Coronary artery (tissue), 2 donors: Measurements from ENCODE around the gene DLST.

Source experiments
- DNase-seq: peaks from one replicate; pipeline ENCODE4 v3.0.0-alpha.2; 2017; ENCODE audit warnings: low spot score
- H3K27ac ChIP-seq, 2 donors: fragments of 200-600 bp; sonication (generic); one replicate each; pipeline ENCODE4 v1.5.1; 2016 to 2019
- H3K4me3 ChIP-seq: fragments of 200-600 bp; sonication (generic); 2 replicates; pipeline ENCODE4 v1.5.1; 2016; ENCODE audit warnings: mild to moderate bottlenecking, moderate library complexity
- TF ChIP-seq, protein P1 (sequence below): fragments of 200-600 bp; sonication (generic); IDR thresholded peaks from one replicate; pipeline ENCODE4 v1.5.1; 2019; ENCODE audit warnings: antibody characterized with exemption

The DLST gene

DNA sequence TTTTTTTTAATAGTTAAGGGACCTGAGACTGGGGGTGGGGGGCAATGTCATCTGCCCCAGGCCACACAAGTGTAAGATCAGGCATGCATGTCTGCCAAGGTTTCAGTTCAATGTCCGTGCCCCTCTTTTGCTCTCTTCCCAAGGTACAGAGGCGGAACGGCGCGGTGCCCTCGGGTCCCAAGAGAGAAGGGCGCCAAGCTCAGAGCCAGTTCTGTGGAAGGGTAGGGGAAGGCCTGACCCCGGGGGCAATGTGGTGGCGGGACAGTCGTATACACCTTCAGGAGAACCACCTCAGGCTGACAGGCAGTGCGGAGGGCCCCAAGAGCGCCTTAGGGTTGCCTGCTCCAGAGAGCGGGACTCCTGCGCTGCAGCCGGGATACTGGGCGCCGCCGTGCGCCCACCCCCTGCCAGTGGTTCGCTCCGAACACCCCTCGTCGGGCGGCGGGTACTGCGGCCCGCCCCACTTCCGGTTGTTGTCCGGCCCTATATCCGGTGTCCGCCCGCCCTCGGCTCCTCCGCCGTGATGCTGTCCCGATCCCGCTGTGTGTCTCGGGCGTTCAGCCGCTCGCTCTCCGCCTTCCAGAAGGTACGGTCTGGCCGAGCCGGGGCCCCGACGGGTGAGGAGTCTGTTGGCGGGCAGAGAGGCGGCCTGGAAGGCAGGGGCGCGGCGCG is at the start of gene DLST:
DLST (plus strand) TSS at position 486 of the 672 bp plus-strand sequence; CDS start at position 524, 38 bp downstream.
- TF ChIP-seq, protein P1, sequence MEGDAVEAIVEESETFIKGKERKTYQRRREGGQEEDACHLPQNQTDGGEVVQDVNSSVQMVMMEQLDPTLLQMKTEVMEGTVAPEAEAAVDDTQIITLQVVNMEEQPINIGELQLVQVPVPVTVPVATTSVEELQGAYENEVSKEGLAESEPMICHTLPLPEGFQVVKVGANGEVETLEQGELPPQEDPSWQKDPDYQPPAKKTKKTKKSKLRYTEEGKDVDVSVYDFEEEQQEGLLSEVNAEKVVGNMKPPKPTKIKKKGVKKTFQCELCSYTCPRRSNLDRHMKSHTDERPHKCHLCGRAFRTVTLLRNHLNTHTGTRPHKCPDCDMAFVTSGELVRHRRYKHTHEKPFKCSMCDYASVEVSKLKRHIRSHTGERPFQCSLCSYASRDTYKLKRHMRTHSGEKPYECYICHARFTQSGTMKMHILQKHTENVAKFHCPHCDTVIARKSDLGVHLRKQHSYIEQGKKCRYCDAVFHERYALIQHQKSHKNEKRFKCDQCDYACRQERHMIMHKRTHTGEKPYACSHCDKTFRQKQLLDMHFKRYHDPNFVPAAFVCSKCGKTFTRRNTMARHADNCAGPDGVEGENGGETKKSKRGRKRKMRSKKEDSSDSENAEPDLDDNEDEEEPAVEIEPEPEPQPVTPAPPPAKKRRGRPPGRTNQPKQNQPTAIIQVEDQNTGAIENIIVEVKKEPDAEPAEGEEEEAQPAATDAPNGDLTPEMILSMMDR = no peak
- Histone ChIP-seq H3K27ac (peak within 1 kb of the TSS; percentile 97 to 98), H3K4me3 (peak within 1 kb of the TSS; percentile 92)
- peak; percentile 90 for DNase-seq

DNA sequence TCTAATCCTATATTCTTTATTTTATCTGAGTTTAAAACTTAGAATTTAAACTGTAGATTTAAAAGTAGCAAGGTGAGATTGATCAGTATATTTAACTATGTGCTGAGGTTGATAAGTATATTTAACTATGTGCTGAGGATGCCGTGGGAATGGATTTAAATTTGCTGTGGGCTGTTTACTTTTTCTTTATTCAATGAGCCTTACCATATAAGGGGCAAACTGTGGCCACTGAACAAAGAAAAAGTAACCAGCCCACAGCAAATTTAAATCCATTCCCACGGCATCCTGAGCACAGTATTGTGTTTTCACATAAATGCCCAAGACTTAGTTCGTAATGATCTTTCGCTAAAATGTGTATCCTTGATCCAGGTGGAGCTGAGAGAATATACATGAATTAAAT is 48.9 kb upstream of the DLST start:
- no peak for DNase-seq
- no peak overlapping the region for H3K27ac ChIP-seq
- TF ChIP-seq, protein P1 = no peak
- no peak overlapping the region for H3K4me3 ChIP-seq

DNA sequence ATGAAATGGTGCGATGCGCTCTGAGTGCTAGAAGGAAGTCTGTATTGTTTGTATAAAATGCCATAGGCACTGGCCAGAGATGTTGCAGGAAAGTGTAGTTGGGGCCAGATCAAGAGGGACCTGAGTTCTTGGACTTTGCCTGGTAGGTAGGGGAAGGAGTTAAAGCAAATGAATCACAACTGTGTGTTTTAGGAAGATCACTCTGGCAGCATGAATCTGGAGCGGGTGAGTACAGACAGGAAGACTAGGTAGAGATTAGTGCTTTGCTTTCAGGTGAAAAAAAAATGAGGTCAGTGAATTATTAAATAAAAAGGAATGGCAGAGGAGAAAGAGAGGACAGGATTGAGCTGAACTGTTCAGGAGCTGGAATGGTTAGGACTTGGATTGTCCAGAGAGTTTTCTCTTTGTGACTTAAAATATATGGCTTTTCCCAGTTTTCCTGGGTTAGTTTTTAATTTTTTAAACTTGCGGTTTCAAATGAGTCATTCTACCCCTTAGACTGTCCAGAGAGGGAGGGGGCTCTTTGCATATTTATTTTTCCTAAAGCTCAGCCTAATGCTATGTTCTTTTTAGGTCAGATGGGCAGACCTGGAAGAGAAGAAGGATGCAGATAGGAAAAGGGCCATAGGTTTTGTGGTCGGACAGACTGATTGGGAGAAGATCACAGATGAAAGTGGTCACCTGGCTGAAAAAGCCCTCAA is 46.9 kb upstream of the DLST start:
- no peak overlapping the region for H3K27ac ChIP-seq
- no peak for DNase-seq
- TF ChIP-seq, protein P1 = no peak
- H3K4me3 ChIP-seq = no peak overlapping the region

DNA sequence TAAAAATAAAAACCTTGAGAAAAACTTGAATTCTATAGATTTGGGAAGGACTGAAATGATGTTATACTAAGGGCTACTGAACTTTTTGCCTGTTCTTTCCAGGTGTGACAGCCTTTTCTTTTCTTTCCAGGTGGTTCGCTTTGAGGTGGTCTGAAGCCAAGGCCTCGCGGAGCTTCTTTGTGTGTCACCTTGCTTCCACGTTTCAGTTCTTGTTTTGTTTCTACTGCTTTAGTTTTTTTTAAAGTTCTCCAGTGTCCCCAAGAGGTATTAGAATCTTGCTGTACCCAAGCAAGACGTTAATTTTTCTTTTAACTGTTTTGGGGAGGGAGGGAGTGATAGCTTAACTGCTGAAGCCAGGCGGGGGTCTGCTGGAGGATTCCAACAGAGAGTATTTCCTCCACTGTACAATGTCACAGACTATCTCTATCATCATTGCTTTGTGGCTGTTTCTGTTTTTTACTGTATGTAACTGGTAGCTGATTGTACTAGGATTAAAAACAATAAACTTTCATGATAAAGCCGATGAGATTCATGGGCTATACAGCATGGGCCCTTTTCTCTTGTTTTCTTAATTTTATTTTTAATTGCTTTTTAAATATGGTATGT is 46.0 kb upstream of the DLST start:
- H3K4me3 ChIP-seq = no peak overlapping the region
- TF ChIP-seq, protein P1 = no peak
- H3K27ac ChIP-seq = no peak overlapping the region
- no peak for DNase-seq

DNA sequence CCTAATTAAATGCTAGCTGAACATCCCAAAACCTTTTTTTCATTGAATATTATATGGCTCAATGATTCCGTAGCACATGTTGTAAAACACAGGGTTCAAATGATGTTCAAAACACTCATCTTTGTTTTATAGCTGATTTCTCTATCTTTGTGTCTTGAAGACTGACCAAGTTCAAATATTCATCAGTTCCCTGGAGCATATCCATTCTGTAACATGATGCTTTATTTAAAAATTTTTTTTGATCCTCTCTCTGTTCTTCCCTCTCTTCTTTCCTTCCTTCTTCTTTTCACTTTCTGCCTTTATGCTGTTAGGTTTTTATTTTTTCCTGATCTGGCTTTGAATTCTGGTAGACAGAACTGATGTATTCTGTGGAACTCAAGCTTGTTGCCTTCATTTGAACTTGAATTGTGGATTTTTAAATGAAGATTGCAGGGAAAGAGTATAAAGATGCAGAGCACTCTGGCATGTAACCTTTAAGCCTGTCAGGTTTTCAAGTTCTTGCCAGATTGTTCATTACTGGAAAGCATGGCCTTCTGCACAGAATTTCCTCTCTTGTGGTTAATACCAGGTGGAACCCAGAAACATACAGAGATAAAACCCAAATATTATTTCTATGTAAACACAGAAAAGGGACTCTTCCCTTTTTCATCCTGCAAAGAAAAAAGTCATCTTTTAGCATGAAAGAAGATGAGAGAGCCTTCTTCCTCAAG is 45.3 kb upstream of the DLST start:
- no peak for DNase-seq
- no peak overlapping the region for H3K27ac ChIP-seq
- TF ChIP-seq, protein P1 = no peak
- no peak overlapping the region for H3K4me3 ChIP-seq

DNA sequence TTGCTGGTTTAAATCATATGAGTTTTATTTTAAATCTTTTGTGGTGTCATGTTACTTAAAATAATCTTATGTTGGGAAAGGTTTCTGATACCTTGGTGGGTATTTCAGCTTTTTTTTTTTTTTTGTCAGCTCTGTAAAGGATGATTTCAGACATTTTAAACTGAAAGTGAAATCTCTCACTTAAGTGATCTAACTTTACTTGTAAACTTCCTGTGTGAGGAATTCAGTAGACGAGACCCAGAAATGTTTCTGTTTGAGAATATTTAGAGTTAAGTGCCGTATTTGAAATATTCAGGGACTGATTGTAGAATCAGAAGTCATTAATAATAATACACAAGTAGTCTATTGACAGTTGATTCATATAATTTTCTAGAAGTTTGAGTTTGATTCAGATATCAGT is 43.5 kb upstream of the DLST start:
- H3K27ac ChIP-seq = no peak overlapping the region
- TF ChIP-seq, protein P1 = no peak
- H3K4me3 ChIP-seq = no peak overlapping the region
- DNase-seq = no peak
